GM19023 (cell line): ENCODE data around the gene MAN1C1.

ENCODE experiments used
- ATAC-seq: cut with Tn5 transposase; IDR thresholded peaks from one replicate; pipeline ENCODE4 v1.9.1; 2021; ENCODE audit warnings: mild to moderate bottlenecking, moderate library complexity; ENCODE audit not compliant: unreplicated experiment

The MAN1C1 gene

GRCh38 chr1:25797939-25798338 lies 181.3 kb downstream of the MAN1C1 start:
- no peak for ATAC-seq

DNA sequence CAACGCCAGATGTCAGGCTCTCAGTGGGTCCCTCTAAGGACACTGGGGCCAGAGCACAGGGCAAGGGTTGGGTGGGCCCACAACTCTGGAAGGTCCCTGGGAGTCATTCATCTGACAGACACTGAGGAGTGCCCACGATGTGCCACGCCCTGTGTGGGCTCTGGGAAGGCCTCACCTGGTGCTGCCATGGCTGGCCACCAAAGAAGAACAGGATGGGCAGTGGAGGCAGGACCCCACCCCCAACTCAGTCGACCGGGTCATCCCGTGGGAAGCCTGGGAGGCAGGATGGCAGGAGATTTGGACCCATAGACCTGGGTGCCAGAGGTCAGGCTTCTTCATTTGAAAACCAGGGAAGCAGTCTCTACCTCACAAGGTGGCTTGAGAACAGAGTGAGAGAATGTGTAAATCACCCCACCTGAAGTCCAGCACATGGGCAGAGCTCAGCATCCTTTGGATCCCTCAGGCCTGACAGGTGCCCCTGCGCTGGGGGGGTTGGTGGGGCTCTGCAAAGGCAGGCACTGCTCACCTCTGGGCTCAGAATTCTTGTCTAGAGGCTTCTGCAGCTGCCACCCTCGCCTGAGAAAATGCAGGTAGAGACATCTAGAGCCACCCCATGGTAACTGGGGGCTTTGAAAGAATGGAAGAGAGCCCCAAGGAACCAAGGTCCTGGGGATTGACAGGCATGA lies 182.2 kb downstream of the MAN1C1 start:
- ATAC-seq, result no peak

- ATAC-seq, result no peak
Observed at GRCh38 chr1:25799352-25799934, 182.9 kb downstream of the MAN1C1 start.

GRCh38 chr1:25799935-25800702 lies 183.5 kb downstream of the MAN1C1 start, which contains the start of gene SELENON:
TSS of gene SELENON (plus strand) at chr1:25800193. CDS start at chr1:25800231, 38 bp downstream.
- ATAC-seq, result no peak

GRCh38 chr1:25800703-25801377 lies 184.2 kb downstream of the MAN1C1 start:
- ATAC-seq, result no peak

DNA sequence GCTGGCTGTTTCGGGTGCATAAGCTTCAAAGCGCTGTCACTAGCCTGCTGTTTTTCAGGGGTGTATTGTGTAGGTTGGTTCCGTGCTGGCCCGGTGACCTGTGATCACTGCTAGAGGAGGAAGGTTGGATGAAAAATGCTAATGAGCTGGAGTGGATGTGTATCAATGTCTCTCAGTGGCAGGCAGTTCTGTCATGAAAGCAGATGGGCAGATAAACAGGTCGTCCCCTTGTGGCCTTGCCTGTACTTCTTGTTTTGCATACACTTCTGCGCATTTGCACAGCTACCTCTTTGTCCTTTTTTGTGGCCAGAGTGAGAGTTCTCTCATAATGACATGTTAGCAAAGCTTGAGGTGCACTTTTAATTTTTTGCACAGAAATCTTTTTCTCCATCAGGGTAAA lies 186.3 kb downstream of the MAN1C1 start:
- peak; percentile 40 for ATAC-seq

DNA sequence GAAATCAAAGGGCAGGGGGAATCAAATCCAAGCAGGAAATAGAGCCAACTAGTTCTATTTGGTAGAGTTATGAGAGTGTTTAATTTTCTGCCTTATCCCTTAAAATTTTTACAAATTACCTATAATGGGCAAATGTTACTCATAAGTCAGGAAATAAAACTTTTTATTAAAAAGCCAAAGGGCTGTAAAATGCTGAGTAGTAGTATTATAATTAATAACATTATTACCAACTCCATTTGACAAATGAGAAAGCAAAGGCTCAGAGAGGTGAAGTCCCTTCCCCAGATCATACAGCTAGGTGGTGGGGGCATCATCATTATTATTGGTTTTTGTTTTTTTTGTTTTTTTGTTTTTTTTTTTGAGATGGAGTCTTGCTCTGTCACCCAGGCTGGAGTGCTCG lies 186.8 kb downstream of the MAN1C1 start:
- ATAC-seq, result no peak

GRCh38 chr1:25804244-25804963 lies 187.8 kb downstream of the MAN1C1 start:
- ATAC-seq, result no peak

GRCh38 chr1:25804964-25805862 lies 188.6 kb downstream of the MAN1C1 start:
- no peak for ATAC-seq

GRCh38 chr1:25805863-25806225 lies 189.3 kb downstream of the MAN1C1 start:
- no peak for ATAC-seq

- no peak for ATAC-seq
Observed at GRCh38 chr1:25806418-25806817, 189.8 kb downstream of the MAN1C1 start.

GRCh38 chr1:25807480-25808390 lies 191.1 kb downstream of the MAN1C1 start:
- ATAC-seq, result no peak

GRCh38 chr1:25808481-25809244 lies 192.1 kb downstream of the MAN1C1 start:
- ATAC-seq, result no peak

DNA sequence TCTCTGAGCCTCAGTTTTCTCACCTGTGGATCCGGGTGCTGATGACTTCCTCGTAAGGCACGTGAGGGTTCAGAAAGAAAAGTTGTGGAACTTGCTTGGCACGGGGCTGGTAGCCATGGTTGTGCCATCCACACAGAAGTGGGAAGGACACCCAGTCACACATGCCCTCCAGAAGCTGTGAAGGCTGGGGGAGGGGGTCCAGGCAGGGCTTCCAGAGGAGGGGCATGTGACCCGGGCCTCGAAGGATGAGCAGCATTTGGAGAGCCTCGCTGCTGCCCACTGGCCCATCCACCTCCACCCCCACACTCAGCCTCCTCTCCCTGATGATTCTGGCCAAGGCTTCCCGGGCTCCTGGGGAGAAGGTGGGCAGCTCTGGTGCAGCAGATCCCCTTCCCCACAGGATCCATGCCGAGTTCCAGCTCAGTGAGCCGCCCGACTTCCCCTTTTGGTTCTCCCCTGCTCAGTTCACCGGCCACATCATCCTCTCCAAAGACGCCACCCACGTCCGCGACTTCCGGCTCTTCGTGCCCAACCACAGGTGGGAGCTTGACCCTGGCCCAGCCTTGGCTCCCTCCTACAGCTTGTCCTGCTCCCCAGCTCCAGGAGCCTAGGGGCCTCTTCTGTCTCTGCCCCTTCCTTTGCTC lies 192.8 kb downstream of the MAN1C1 start:
- ATAC-seq, result no peak

GRCh38 chr1:25809929-25810328 lies 193.3 kb downstream of the MAN1C1 start:
- no peak for ATAC-seq

- no peak for ATAC-seq
Observed at GRCh38 chr1:25810341-25811299, 194.0 kb downstream of the MAN1C1 start.
